HepG2 (cell line): ENCODE results near the gene PLCB1. TPM values are rescaled to one million over a fixed set of nuclear protein-coding genes. Genes with fewer than 3 reads are reported as not detected.

Source experiments
- ATAC-seq: fragments of 200-7000 bp; cut with Tn5 transposase; 3 replicates; pipeline ENCODE4 v1.9.1; 2020; ENCODE audit warnings: mild to moderate bottlenecking, moderate library complexity
- BruUV-seq: library from RNA; stranded (reverse); fragments of 400-500 nt; replicated peaks from 2 replicates; lab custom pipeline; 2021; lab: Mats Ljungman, UMichigan
- CTCF ChIA-PET: fragments of 300-600 bp; formaldehyde crosslinking; extraction: SDS; loops from one replicate; lab custom pipeline; 2021; ENCODE audit warnings: low total read pairs, inconsistent platforms, low intra/inter-chr PET ratio; lab: Yijun Ruan, JAX
- POLR2A ChIA-PET: fragments of 350-600 bp; sonication (Branson Sonifier 250); formaldehyde crosslinking; loops from one replicate; lab custom pipeline; 2020; ENCODE audit warnings: antibody characterized with exemption, inconsistent platforms; lab: Yijun Ruan, JAX
- DNase-seq: peaks from one replicate; pipeline ENCODE4 v3.0.0-alpha.2; 2015; ENCODE audit warnings: low spot score
- FAIRE-seq: peaks from 3 replicates; lab custom pipeline; 2011; peaks lifted over from hg19 to GRCh38; lab: Jason Lieb, UNC
- H2AFZ ChIP-seq: one replicate; pipeline ENCODE4 v1.6.1; 2011; ENCODE audit warnings: low read length, inconsistent platforms
- H3K27ac ChIP-seq: fragments of 300-600 bp; 3 replicates; pipeline ENCODE4 v1.8.0; 2011; ENCODE audit warnings: mixed run types, mild to moderate bottlenecking, mixed read lengths, low read length, inconsistent platforms; ENCODE audit not compliant: insufficient read depth; ENCODE audit errors: extremely low read length
- H3K27me3 ChIP-seq, 2 experiments: fragments of 200-600 bp in 1 of 2; 2 replicates in 1 of 2; 3 replicates in 1 of 2; pipeline versions ENCODE4 v1.6.0 to v1.8.0; 2011; ENCODE audit warnings: low read length in 2 of 2, mild to moderate bottlenecking in 2 of 2, moderate library complexity in 2 of 2, inconsistent platforms in 1 of 2; ENCODE audit not compliant: insufficient read depth in 2 of 2, control insufficient read depth in 1 of 2
- H3K36me3 ChIP-seq, 2 experiments: fragments of 200-600 bp in 1 of 2; replicated peaks in 1 of 2; 2 replicates in 1 of 2; 3 replicates in 1 of 2; pipeline versions ENCODE4 v1.5.1 to v1.8.0; 2011; ENCODE audit warnings: low read length in 2 of 2, inconsistent platforms in 1 of 2; ENCODE audit not compliant: insufficient read depth in 2 of 2, control insufficient read depth in 1 of 2
- H3K4me1 ChIP-seq: 2 replicates; pipeline ENCODE4 v1.5.1; 2012; ENCODE audit warnings: low read length, inconsistent platforms; ENCODE audit not compliant: insufficient read depth
- H3K4me2 ChIP-seq: 2 replicates; pipeline ENCODE4 v1.6.0; 2011; ENCODE audit warnings: low read depth, low read length, inconsistent platforms
- H3K4me3 ChIP-seq, 3 experiments: fragments of 200-600 bp in 1 of 3; sonication (generic), shearing (Covaris generic) in 1 of 3; replicated peaks in 1 of 3; 2 replicates each; pipeline ENCODE4 v1.5.1; 2011 to 2016; ENCODE audit warnings: low read length in 3 of 3, inconsistent platforms in 2 of 3, low read depth in 2 of 3, mild to moderate bottlenecking in 2 of 3, control low read depth in 1 of 3, mixed read lengths in 1 of 3; ENCODE audit not compliant: insufficient read depth in 1 of 3
- H3K79me2 ChIP-seq: one replicate; pipeline ENCODE4 v1.6.1; 2011; ENCODE audit warnings: low read length, inconsistent platforms; ENCODE audit not compliant: insufficient read depth
- H3K9ac ChIP-seq: 2 replicates; pipeline ENCODE4 v1.6.0; 2011; ENCODE audit warnings: mild to moderate bottlenecking, low read depth, low read length, inconsistent platforms; ENCODE audit not compliant: insufficient read depth
- H3K9me3 ChIP-seq: 2 replicates; pipeline ENCODE4 v1.5.1; 2012; ENCODE audit warnings: mild to moderate bottlenecking, low read length
- H4K20me1 ChIP-seq: 2 replicates; pipeline ENCODE4 v1.6.0; 2011; ENCODE audit warnings: inconsistent platforms, mild to moderate bottlenecking, low read length, moderate library complexity; ENCODE audit not compliant: insufficient read depth
- DMAP1 ChIP-seq: IDR thresholded peaks from 2 replicates; pipeline ENCODE4 v1.6.1; 2016
- EHMT2 ChIP-seq: fragments of 200-600 bp; sonication (generic); IDR thresholded peaks from 2 replicates; pipeline ENCODE4 v1.7.0; 2017; ENCODE audit warnings: antibody characterized with exemption, low read depth, low read length, borderline replicate concordance
- ELF1 ChIP-seq: sonication (generic); formaldehyde crosslinking; IDR thresholded peaks from 2 replicates; pipeline ENCODE4 v1.4.0; 2020; ENCODE audit warnings: missing genetic modification reagents
- HDAC1 ChIP-seq: sonication (generic); formaldehyde crosslinking; IDR thresholded peaks from 2 replicates; pipeline ENCODE4 v1.5.1; 2020; ENCODE audit warnings: mild to moderate bottlenecking, missing genetic modification reagents
- KAT7 ChIP-seq: IDR thresholded peaks from 2 replicates; pipeline ENCODE4 v1.6.1; 2018; ENCODE audit warnings: borderline replicate concordance, missing compliant biosample characterization
- KLF16 ChIP-seq, 2 experiments: sonication (generic) in 1 of 2; formaldehyde crosslinking in 1 of 2; IDR thresholded peaks; 2 replicates each; pipeline versions ENCODE4 v1.6.1 to v1.8.0; 2016 to 2023; ENCODE audit warnings: missing genetic modification reagents in 2 of 2, missing compliant biosample characterization in 1 of 2
- LCORL ChIP-seq, 2 experiments: fragments of 450-650 bp in 1 of 2; sonication (generic) in 1 of 2; formaldehyde crosslinking in 1 of 2; IDR thresholded peaks; 2 replicates each; pipeline versions ENCODE4 v1.5.0 to v1.6.1; 2017 to 2020; ENCODE audit warnings: antibody characterized with exemption in 1 of 2, missing genetic modification reagents in 1 of 2
- NCOR1 ChIP-seq: fragments of 200-600 bp; sonication (generic); IDR thresholded peaks from 2 replicates; pipeline ENCODE4 v1.7.0; 2017; ENCODE audit warnings: antibody characterized with exemption, low read length, borderline replicate concordance
- NR0B2 ChIP-seq: sonication (generic); formaldehyde crosslinking; IDR thresholded peaks from 2 replicates; pipeline ENCODE4 v1.4.0; 2020; ENCODE audit warnings: mild to moderate bottlenecking, missing genetic modification reagents
- NR2F1 ChIP-seq, 2 experiments: fragments of 450-650 bp in 1 of 2; formaldehyde crosslinking in 1 of 2; IDR thresholded peaks; 2 replicates each; pipeline versions ENCODE4 v1.5.0 to v1.6.1; 2016 to 2020; ENCODE audit warnings: mild to moderate bottlenecking in 1 of 2, missing compliant biosample characterization in 1 of 2, missing genetic modification reagents in 1 of 2, moderate library complexity in 1 of 2
- PLRG1 ChIP-seq: fragments of 450-650 bp; conservative IDR thresholded peaks from 2 replicates; pipeline ENCODE4 v1.6.1; 2016
- RBAK ChIP-seq: sonication (generic); formaldehyde crosslinking; IDR thresholded peaks from 2 replicates; pipeline ENCODE4 v1.5.1; 2020; ENCODE audit warnings: mild to moderate bottlenecking, missing genetic modification reagents
- RFXANK ChIP-seq: IDR thresholded peaks from 2 replicates; pipeline ENCODE4 v1.6.1; 2016
- ZBTB1 ChIP-seq: sonication (generic); formaldehyde crosslinking; IDR thresholded peaks from 2 replicates; pipeline ENCODE4 v1.4.0; 2020; ENCODE audit warnings: missing genetic modification reagents, borderline replicate concordance
- ZMYM3 ChIP-seq: sonication (generic); formaldehyde crosslinking; IDR thresholded peaks from 2 replicates; pipeline ENCODE4 v1.5.1; 2020; ENCODE audit warnings: mild to moderate bottlenecking, missing genetic modification reagents
- ZNF264 ChIP-seq: sonication (generic); formaldehyde crosslinking; IDR thresholded peaks from 2 replicates; pipeline ENCODE4 v1.4.0; 2020; ENCODE audit warnings: missing genetic modification reagents
- ZNF33A ChIP-seq: sonication (generic); formaldehyde crosslinking; IDR thresholded peaks from 2 replicates; pipeline ENCODE4 v1.5.1; 2020; ENCODE audit warnings: missing genetic modification reagents, mild to moderate bottlenecking, moderate library complexity, borderline replicate concordance
- ZNF546 ChIP-seq: sonication (generic); formaldehyde crosslinking; conservative IDR thresholded peaks from 2 replicates; pipeline ENCODE4 v1.8.1; 2023; ENCODE audit warnings: mild to moderate bottlenecking, missing genetic modification reagents
- ZNF619 ChIP-seq: sonication (generic); formaldehyde crosslinking; IDR thresholded peaks from 2 replicates; pipeline ENCODE4 v1.4.0; 2020; ENCODE audit warnings: mild to moderate bottlenecking, missing genetic modification reagents
- ZNF670 ChIP-seq: sonication (generic); formaldehyde crosslinking; IDR thresholded peaks from 2 replicates; pipeline ENCODE4 v1.8.0; 2022; ENCODE audit warnings: mild to moderate bottlenecking, missing genetic modification reagents, borderline replicate concordance
- WGBS: methylation state at CpG from one replicate; pipeline ENCODE4 v1.1.6; 2017; ENCODE audit warnings: low lambda C conversion rate; 5-methylcytosine and 5-hydroxymethylcytosine counted together
- in situ Hi-C: cut with HindIII; loops from 2 replicates; pipeline ENCODE4 v1.10.0; 2017; ENCODE audit warnings: low pct_unique_long_range_greater_than_20kb; ENCODE audit not compliant: extremely low pct_ligation_motif_present
- intact Hi-C: fragments of 100-400 bp; cut with micrococcal nuclease; formaldehyde crosslinking; loops from one replicate; pipeline ENCODE4 v1.10.0; 2022; ENCODE audit not compliant: unreplicated experiment
- polyA plus RNA-seq, 8 experiments: library from polyadenylated mRNA; depleted of rRNA in 3 of 8; stranded (reverse) in 7 of 8; unstranded in 1 of 8; fragments of >200 nt; fragmentation: Illumina TruSeq in 4 of 8; extraction: Trizol in 4 of 8; gene quantifications; 2 replicates each; pipeline versions ENCODE4 v1.2.1 to v1.2.3, GENCODE V29; 2011 to 2016; ENCODE audit warnings: low read depth in 4 of 8, missing spikeins in 1 of 8, mixed read lengths in 1 of 8; ENCODE audit not compliant: insufficient read depth in 1 of 8
- total RNA-seq, 5 experiments: library from RNA; depleted of rRNA; stranded (reverse); fragments of >200 nt; fragmentation: Illumina TruSeq; extraction: Trizol; gene quantifications; 2 replicates each; pipeline ENCODE4 v1.2.3, GENCODE V29; 2016; ENCODE audit warnings: low read depth in 1 of 5
- TF ChIP-seq, protein P1 (sequence below): IDR thresholded peaks from 2 replicates; pipeline ENCODE4 v1.6.1; 2016; ENCODE audit warnings: missing compliant biosample characterization, missing genetic modification reagents, borderline replicate concordance
- TF ChIP-seq, protein P2 (sequence below): sonication (generic); formaldehyde crosslinking; IDR thresholded peaks from 2 replicates; pipeline ENCODE4 v1.4.0; 2020; ENCODE audit warnings: missing genetic modification reagents

The PLCB1 gene
- total and polyA plus RNA-seq, 2 of the 13 experiments (the other 11 are each of a cell fraction or from before 2014, with no cell fraction given): 42.4 to 55.9 TPM

GRCh38 chr20:8364734-8365078 is 232.6 kb downstream of the PLCB1 start:
- WGBS: 10% methylated on average over 1 of the region's 1 CpG
- FAIRE-seq (no peak), ATAC-seq (no peak), DNase-seq (no peak)
- ChIA-PET CTCF (no interaction called here), POLR2A (no interaction called here)
- in situ Hi-C loops: no loop called here
- Histone ChIP-seq H3K9ac (peak overlapping the region; percentile 7; the same call in 1 of the 2 replicates), H3K27ac (peak overlapping the region; percentile 62), H3K9me3 (no peaks in the 10 kb centered on the region), H3K4me1 (peaks cover 54% of the 10 kb centered on the region), H4K20me1 (no peaks in the 10 kb centered on the region), H2AFZ (no peak overlapping the region), H3K36me3 (peaks cover 2 to 6% of the 10 kb centered on the region in 2 experiments; a peak in 2 of 5 replicates), H3K79me2 (peaks cover 25% of the 10 kb centered on the region), H3K4me2 (peak overlapping the region; percentile 28), H3K27me3 (no peaks in the 10 kb centered on the region), H3K4me3 (no peak overlapping the region; a peak in 1 of 6 replicates)
- no TSS peak for BruUV-seq
- intact Hi-C loops: loop anchor here (1.0 to 10.0 kb wide), 2 partner anchors 33 to 110 kb away; no protein-coding TSS in a partner anchor
- TF ChIP-seq ZNF619 (no peak), ZNF264 (CRISPR knock-in tag) (0 out of 2 replicates have a peak, but pooled peaks have one; percentile 16), NCOR1 (peak; percentile 79), KAT7 (CRISPR knock-in tag) (0 out of 2 replicates have a peak, but pooled peaks have one; percentile 16), PLRG1 (no peak), RFXANK (CRISPR knock-in tag) (peak; percentile 20; the same call in 1 of the 2 replicates), ZNF670 (0 out of 2 replicates have a peak, but pooled peaks have one; percentile 17), HDAC1 (peak; percentile 29; the same call in 1 of the 2 replicates), LCORL (IDR thresholded peaks at IDR 0.05) (no peak), LCORL (CRISPR knock-in tag; IDR thresholded peaks at IDR 0.05) (no peak), ZMYM3 (CRISPR knock-in tag) (no peak), ZNF546 (no peak), RBAK (CRISPR knock-in tag) (no peak), KLF16 (CRISPR knock-in tag; IDR thresholded peaks at IDR 0.05) (peak in 1 of 2 experiments; percentile 10; a peak in 1 of 4 replicates), DMAP1 (0 out of 2 replicates have a peak, but pooled peaks have one; percentile 16), ELF1 (CRISPR knock-in tag) (no peak), NR0B2 (CRISPR knock-in tag) (no peak), ZNF33A (peak; percentile 15; the same call in 1 of the 2 replicates), EHMT2 (peak; percentile 47; the same call in 1 of the 2 replicates), ZBTB1 (CRISPR knock-in tag) (no peak), NR2F1 (CRISPR knock-in tag; IDR thresholded peaks at IDR 0.05) (peak in 1 of 2 experiments; percentile 6; a peak in 1 of 4 replicates)
- TF ChIP-seq, protein P1, sequence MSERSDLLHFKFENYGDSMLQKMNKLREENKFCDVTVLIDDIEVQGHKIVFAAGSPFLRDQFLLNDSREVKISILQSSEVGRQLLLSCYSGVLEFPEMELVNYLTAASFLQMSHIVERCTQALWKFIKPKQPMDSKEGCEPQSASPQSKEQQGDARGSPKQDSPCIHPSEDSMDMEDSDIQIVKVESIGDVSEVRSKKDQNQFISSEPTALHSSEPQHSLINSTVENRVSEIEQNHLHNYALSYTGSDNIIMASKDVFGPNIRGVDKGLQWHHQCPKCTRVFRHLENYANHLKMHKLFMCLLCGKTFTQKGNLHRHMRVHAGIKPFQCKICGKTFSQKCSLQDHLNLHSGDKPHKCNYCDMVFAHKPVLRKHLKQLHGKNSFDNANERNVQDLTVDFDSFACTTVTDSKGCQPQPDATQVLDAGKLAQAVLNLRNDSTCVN (CRISPR knock-in tag): no peak
- TF ChIP-seq, protein P2, sequence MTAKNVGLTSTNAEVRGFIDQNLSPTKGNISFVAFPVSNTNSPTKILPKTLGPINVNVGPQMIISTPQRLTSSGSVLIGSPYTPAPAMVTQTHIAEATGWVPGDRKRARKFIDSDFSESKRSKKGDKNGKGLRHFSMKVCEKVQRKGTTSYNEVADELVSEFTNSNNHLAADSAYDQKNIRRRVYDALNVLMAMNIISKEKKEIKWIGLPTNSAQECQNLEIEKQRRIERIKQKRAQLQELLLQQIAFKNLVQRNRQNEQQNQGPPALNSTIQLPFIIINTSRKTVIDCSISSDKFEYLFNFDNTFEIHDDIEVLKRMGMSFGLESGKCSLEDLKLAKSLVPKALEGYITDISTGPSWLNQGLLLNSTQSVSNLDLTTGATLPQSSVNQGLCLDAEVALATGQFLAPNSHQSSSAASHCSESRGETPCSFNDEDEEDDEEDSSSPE: 0 out of 2 replicates have a peak, but pooled peaks have one; percentile 34
